ENCODE data around the gene ANKRD10. TPM values are rescaled to one million over a fixed set of nuclear protein-coding genes. Genes with fewer than 3 reads are reported as not detected.

ANKRD10 gene
- total RNA-seq, 1 experiment from 2014 or later: 159 TPM

- WGBS (ENCODE audit: extremely low coverage, insufficient read length, low lambda C conversion rate): no CpG with 5 or more reads among the region's 2 CpGs
- no peak overlapping the region for H3K23ac ChIP-seq (ENCODE audit: insufficient read length, low read depth, low read length)
- no peak overlapping the region for H2BK120ac ChIP-seq (ENCODE audit: low read depth, low read length, poor library complexity, severe bottlenecking)
- Mint-ChIP-seq H3K4me3 (no peak overlapping the region), H3K27me3 (ENCODE audit: low read depth) (peaks cover 2% of the 10 kb centered on the region; the same call in 1 of the 2 replicates), H3K4me1 (peaks cover 13% of the 10 kb centered on the region in 2 experiments), H3K9me3 (peaks cover 6% of the 10 kb centered on the region in 2 experiments; a peak in 4 of 5 replicates), H3K36me3 (ENCODE audit: insufficient read depth in 1 of 3, low read depth in 3 of 3) (0 out of 7 replicates have a peak, but pooled peaks cover 0 to 6% (median 4%) of the 10 kb centered on the region in 3 experiments), H3K27ac (no peak overlapping the region)
- no peaks in the 10 kb centered on the region for H3K4me1 ChIP-seq (ENCODE audit: insufficient read depth, low read length)
- no peak for TF ChIP-seq CTCF (conservative IDR thresholded peaks at IDR 0.05)
- H2BK12ac ChIP-seq (ENCODE audit: insufficient read length, low read depth, low read length): no peak overlapping the region
- no peak overlapping the region for H3K18ac ChIP-seq (ENCODE audit: insufficient read length, low read depth, low read length)
- H3K9me3 ChIP-seq (ENCODE audit: control insufficient read depth, low read depth, low read length): no peaks in the 10 kb centered on the region
- H2AFZ ChIP-seq (ENCODE audit: low read length): no peak overlapping the region
- DNase-seq: no peak
- no peaks in the 10 kb centered on the region for H3K79me1 ChIP-seq (ENCODE audit: insufficient read depth, low read depth, low read length, poor library complexity, severe bottlenecking)
- H3K9ac ChIP-seq (ENCODE audit: extremely low read depth, insufficient read length, low read length): no peak overlapping the region
- H3K23me2 ChIP-seq (ENCODE audit: insufficient read length, low read depth, low read length, poor library complexity, severe bottlenecking): no peaks in the 10 kb centered on the region
- H3K56ac ChIP-seq (ENCODE audit: insufficient read length, low read depth, low read length): no peak overlapping the region
- H3K14ac ChIP-seq (ENCODE audit: insufficient read depth, low read length): no peak overlapping the region
- no peaks in the 10 kb centered on the region for H4K20me1 ChIP-seq (ENCODE audit: control insufficient read depth, insufficient read depth, insufficient read length)
- no peak overlapping the region for H3T11ph ChIP-seq (ENCODE audit: low read length)
- no peak overlapping the region for H2BK15ac ChIP-seq (ENCODE audit: low read depth, low read length)
- H2BK20ac ChIP-seq (ENCODE audit: low read depth, low read length, poor library complexity, severe bottlenecking): no peak overlapping the region
- H3K79me2 ChIP-seq (ENCODE audit: insufficient read depth, low read length): no peaks in the 10 kb centered on the region
- H3K4ac ChIP-seq (ENCODE audit: low read depth, low read length): no peak overlapping the region
- no peak overlapping the region for H4K8ac ChIP-seq (replicated peaks; ENCODE audit: insufficient read length, low read depth, low read length)
- no peak overlapping the region for H4K5ac ChIP-seq (ENCODE audit: insufficient read length, low read depth, low read length)
- no peak overlapping the region for H2AK5ac ChIP-seq (ENCODE audit: insufficient read length, low read length)
- H3K27me3 ChIP-seq (ENCODE audit: insufficient read depth, low read length): no peaks in the 10 kb centered on the region
- H4K91ac ChIP-seq (ENCODE audit: insufficient read length, low read depth, low read length): no peak overlapping the region
- H3K27ac ChIP-seq (ENCODE audit: insufficient read length, low read depth, low read length): no peak overlapping the region
- H3K4me2 ChIP-seq (ENCODE audit: insufficient read depth, insufficient read length, low read length): no peak overlapping the region
- H2BK5ac ChIP-seq (ENCODE audit: insufficient read length, low read length): no peak overlapping the region
Measured at GRCh38 chr13:110841406-110841805, 73.5 kb downstream of the ANKRD10 start.
